IPS-15b (cell line): ENCODE data around the gene KIAA1958.
"Not testable (repeated sequence)": the region's sequence is repeated elsewhere in the genome, so short reads cannot be mapped to it uniquely, and the experiment has no call there.

Experiments used
- H3K27me3 ChIP-seq: one replicate; pipeline ENCODE4 v1.6.1; 2013; ENCODE audit warnings: low read length; ENCODE audit not compliant: control insufficient read depth, insufficient read depth
- H3K36me3 ChIP-seq: one replicate; pipeline ENCODE4 v1.6.1; 2013; ENCODE audit warnings: low read length; ENCODE audit not compliant: control insufficient read depth, insufficient read depth
- H3K4me1 ChIP-seq: one replicate; pipeline ENCODE4 v1.6.1; 2013; ENCODE audit warnings: mild to moderate bottlenecking, low read length; ENCODE audit not compliant: control insufficient read depth, insufficient read depth
- H3K4me3 ChIP-seq: one replicate; pipeline ENCODE4 v1.5.1; 2013; ENCODE audit warnings: low read depth, low read length
- H3K9ac ChIP-seq: one replicate; pipeline ENCODE4 v1.6.1; 2013; ENCODE audit warnings: low read depth, mild to moderate bottlenecking, low read length
- H3K9me3 ChIP-seq: one replicate; pipeline ENCODE4 v1.6.1; 2013; ENCODE audit warnings: mild to moderate bottlenecking, low read length; ENCODE audit not compliant: control insufficient read depth, insufficient read depth

The KIAA1958 gene

DNA sequence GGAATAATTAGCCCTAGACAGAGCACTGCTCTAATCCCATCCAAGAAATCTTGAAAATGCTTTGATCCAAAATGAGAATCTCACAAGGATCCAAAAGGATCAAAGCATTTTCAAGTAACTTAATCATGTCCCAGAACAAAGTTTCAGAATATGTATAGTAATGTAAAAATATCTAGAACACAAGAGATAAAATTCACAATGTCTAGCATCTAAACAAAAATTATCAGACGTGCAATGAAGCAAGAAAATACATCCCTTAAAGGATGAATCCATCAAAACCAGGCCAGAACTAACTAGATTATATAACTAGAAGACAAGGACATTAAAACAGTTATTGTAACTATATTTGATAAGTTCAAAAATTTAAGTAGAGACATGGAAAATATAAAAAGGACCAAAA lies 162.0 kb downstream of the KIAA1958 start:
- H3K4me1 ChIP-seq: no peaks in the 10 kb centered on the region

DNA sequence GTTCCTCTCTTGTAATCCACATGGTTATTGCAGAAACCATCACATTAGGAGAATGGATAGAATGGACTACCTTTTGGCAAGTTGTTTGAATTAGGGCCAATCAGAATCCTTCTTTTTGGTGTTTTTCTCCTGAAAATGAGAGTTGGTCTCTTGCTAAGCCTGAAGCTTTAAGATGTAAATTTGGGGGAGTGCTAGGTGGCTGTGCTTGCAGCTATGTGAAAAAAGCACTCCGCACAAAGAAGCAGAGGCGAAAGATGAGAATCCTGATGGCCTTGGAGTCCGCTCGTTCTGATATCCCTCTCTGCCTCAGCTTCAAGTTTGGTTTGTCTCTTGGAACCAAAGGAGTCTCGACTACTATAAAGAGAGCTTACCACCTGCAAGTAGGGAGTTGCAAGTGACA lies 167.7 kb downstream of the KIAA1958 start:
- H3K27me3 ChIP-seq: no peaks in the 10 kb centered on the region
- no peak overlapping the region for H3K4me3 ChIP-seq
- no peaks in the 10 kb centered on the region for H3K9me3 ChIP-seq
- H3K36me3 ChIP-seq: no peaks in the 10 kb centered on the region
- peaks cover 15% of the 10 kb centered on the region for H3K4me1 ChIP-seq
- peak overlapping the region; percentile 30 for H3K9ac ChIP-seq

More for the DNA sequence above, 162.0 kb downstream of the KIAA1958 start:
- H3K36me3 ChIP-seq: no peaks in the 10 kb centered on the region
- H3K4me3 ChIP-seq: no peak overlapping the region
- no peak overlapping the region for H3K9ac ChIP-seq
- H3K27me3 ChIP-seq: no peaks in the 10 kb centered on the region
- H3K9me3 ChIP-seq: no peaks in the 10 kb centered on the region

DNA sequence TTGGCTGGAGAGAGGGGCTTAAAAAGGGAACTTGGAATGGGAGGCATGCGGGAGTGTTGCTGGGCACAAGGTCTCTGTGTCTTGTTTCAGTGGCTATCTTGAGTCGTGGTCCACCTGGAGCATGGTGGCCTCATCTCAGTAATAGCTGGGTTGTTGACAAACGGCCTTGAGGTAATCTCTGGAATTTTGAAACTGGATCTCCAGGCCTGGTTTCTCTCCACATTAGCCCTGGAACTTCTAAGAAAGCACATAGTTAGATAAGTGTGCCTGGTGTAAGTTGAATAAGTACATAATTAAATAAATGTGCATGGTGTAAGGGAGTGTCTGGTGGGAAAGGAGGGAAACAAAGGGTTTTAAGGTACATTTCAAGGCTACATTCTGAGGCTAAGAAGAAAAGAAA lies 169.0 kb downstream of the KIAA1958 start:
- H3K9me3 ChIP-seq: no peaks in the 10 kb centered on the region
- peak overlapping the region; percentile 24 for H3K9ac ChIP-seq
- H3K4me3 ChIP-seq: no peak overlapping the region
- no peaks in the 10 kb centered on the region for H3K27me3 ChIP-seq
- H3K4me1 ChIP-seq: peaks cover 15% of the 10 kb centered on the region
- H3K36me3 ChIP-seq: peaks cover 2% of the 10 kb centered on the region

GRCh38 chr9:112659906-112660305 lies 173.3 kb downstream of the KIAA1958 start:
- H3K9ac ChIP-seq: no peak overlapping the region
- H3K4me1 ChIP-seq: peaks cover 3% of the 10 kb centered on the region
- H3K36me3 ChIP-seq: peaks cover 2% of the 10 kb centered on the region
- no peaks in the 10 kb centered on the region for H3K9me3 ChIP-seq
- H3K4me3 ChIP-seq: no peak overlapping the region
- no peaks in the 10 kb centered on the region for H3K27me3 ChIP-seq

DNA sequence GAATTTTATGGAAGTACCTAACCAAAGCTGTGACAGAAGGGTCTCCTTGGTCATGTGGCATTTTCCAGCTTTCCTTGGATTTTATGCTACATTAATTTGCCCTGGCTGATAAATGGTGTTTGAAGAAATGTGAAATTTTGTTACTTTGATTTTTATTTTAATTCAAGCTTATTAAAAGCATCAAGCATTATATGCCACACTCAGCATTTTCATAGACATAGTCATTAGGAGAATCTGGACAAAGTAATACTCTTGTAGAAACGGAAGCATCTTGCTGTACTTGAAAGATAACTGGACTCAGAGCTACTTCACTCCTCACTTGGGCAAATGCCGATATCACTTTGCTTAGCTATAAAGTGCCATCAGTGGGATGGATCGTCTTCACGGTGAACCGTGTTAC lies 177.1 kb downstream of the KIAA1958 start:
- Histone ChIP-seq H3K36me3 (peaks cover 2% of the 10 kb centered on the region), H3K4me3 (no peak overlapping the region), H3K9ac (no peak overlapping the region), H3K27me3 (no peaks in the 10 kb centered on the region), H3K4me1 (no peaks in the 10 kb centered on the region), H3K9me3 (no peaks in the 10 kb centered on the region)

GRCh38 chr9:112664531-112664930 lies 177.9 kb downstream of the KIAA1958 start:
- peaks cover under 1% of the 10 kb centered on the region for H3K36me3 ChIP-seq
- H3K27me3 ChIP-seq: no peaks in the 10 kb centered on the region
- H3K9ac ChIP-seq: no peak overlapping the region
- no peaks in the 10 kb centered on the region for H3K4me1 ChIP-seq
- no peak overlapping the region for H3K4me3 ChIP-seq
- H3K9me3 ChIP-seq: no peaks in the 10 kb centered on the region

GRCh38 chr9:112665347-112665746 lies 178.7 kb downstream of the KIAA1958 start:
- no peaks in the 10 kb centered on the region for H3K27me3 ChIP-seq
- H3K4me3 ChIP-seq: no peak overlapping the region
- H3K36me3 ChIP-seq: no peaks in the 10 kb centered on the region
- no peaks in the 10 kb centered on the region for H3K4me1 ChIP-seq
- H3K9ac ChIP-seq: no peak overlapping the region
- H3K9me3 ChIP-seq: no peaks in the 10 kb centered on the region

GRCh38 chr9:112669326-112669725 lies 182.7 kb downstream of the KIAA1958 start:
- Histone ChIP-seq H3K4me1 (no peaks in the 10 kb centered on the region), H3K36me3 (no peaks in the 10 kb centered on the region), H3K9ac (no peak overlapping the region), H3K4me3 (no peak overlapping the region), H3K27me3 (no peaks in the 10 kb centered on the region), H3K9me3 (no peaks in the 10 kb centered on the region)

DNA sequence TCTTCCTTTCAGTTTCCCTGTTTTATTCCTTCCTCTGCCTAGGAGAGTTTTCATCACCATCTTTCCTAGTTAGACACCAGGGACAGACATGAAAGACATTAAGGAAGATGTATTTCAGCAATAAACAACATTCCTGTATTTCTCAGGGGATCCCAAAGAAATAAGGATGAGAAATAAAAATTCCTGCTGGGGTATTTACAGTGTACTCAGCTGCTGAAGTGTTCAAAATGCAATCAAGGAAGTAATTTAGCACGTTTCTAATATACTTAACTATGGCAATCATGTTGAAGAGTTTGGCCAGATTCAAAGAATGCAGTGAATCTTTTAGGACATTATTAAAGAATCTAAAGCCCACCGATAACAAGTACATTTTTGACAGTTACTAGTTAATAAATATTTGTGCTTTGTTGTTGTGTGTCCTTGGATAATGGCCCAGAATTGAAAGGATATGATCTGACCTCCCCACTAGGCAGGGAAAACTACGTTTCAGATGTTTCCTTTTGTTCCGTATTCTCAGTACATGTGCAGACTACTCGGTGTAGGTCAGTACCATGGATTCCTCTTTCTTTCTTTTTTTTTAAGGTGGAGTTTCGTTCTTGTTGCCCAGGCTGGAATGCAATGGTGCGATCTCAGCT lies 184.5 kb downstream of the KIAA1958 start:
- no peaks in the 10 kb centered on the region for H3K27me3 ChIP-seq
- H3K4me1 ChIP-seq: no peaks in the 10 kb centered on the region
- H3K9ac ChIP-seq: no peak overlapping the region
- no peaks in the 10 kb centered on the region for H3K36me3 ChIP-seq
- H3K9me3 ChIP-seq: no peaks in the 10 kb centered on the region
- no peak overlapping the region for H3K4me3 ChIP-seq

DNA sequence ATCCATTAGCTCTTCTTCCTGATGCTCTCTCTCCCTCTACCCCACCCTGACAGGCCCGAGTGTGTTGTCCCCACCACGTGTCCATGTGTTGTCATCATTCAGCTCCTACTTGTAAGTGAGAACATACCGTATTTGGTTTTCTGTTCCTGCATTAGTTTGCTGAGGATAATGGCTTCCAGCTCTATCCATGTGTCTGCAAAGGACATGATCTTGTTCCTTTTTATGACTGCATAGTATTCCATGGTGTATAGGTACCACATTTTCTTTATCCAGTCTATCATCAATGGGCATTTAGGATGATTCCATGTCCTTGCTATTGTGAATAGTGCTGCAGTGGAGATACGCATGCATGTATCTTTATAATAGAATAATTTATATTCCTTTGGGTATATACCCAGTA lies 186.6 kb downstream of the KIAA1958 start:
- not testable (repeated sequence) for H3K36me3 ChIP-seq, H3K9me3 ChIP-seq, H3K9ac ChIP-seq, H3K27me3 ChIP-seq, H3K4me3 ChIP-seq, H3K4me1 ChIP-seq

DNA sequence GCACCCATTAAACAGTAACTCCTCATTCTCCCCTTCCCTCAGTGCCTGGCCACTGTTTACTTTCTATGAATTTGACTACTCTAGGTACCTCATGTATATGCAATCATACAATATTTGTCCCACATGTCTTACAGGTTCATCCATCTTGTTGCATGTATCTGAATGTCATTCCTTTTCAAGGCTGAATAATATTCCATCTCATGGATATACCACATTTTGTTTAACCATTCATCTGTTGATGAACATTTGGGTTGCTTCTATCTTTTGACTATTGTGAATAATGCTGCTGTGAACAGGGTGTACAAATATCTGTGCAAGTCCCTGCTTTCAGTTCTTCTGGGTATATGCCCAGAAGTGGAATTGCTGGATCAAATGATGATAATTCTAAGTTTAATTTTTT lies 190.4 kb downstream of the KIAA1958 start:
- Histone ChIP-seq H3K9me3 (no peaks in the 10 kb centered on the region), H3K9ac (no peak overlapping the region), H3K36me3 (no peaks in the 10 kb centered on the region), H3K4me3 (no peak overlapping the region), H3K27me3 (no peaks in the 10 kb centered on the region), H3K4me1 (peaks cover 7% of the 10 kb centered on the region)

GRCh38 chr9:112680731-112681402 lies 194.2 kb downstream of the KIAA1958 start:
- no peak overlapping the region for H3K4me3 ChIP-seq
- no peak overlapping the region for H3K9ac ChIP-seq
- H3K9me3 ChIP-seq: no peaks in the 10 kb centered on the region
- peaks cover 7% of the 10 kb centered on the region for H3K4me1 ChIP-seq
- H3K36me3 ChIP-seq: no peaks in the 10 kb centered on the region
- H3K27me3 ChIP-seq: no peaks in the 10 kb centered on the region
